T-cell (primary cell): ENCODE measurements around the gene CELSR2. TPM values are rescaled to one million over a fixed set of nuclear protein-coding genes. Genes with fewer than 3 reads are reported as not detected.
A peak's percentile ranks its signal among the peaks of the same experiment; 100 is the strongest.

Experiments used
- ATAC-seq, 4 experiments: fragments of 200-7000 bp in 3 of 4; fragments of 150-1000 bp in 1 of 4; cut with Tn5 transposase; replicated peaks in 1 of 4; 1 replicate in 3 of 4; 2 replicates in 1 of 4; pipeline ENCODE4 v1.10.0; 2021; ENCODE audit warnings: moderate library complexity in 3 of 4, mild to moderate bottlenecking in 2 of 4, moderate number of reproducible peaks in 1 of 4
- CTCF ChIA-PET, 2 donors: fragments of 300-600 bp; sonication (Branson Sonifier 250); formaldehyde crosslinking; loops; one replicate each; lab custom pipeline; 2022; ENCODE audit warnings: antibody characterized with exemption in 2 of 2; lab: Charles Lee
- POLR2A ChIA-PET, 2 donors: fragments of 300-600 bp; sonication (Branson Sonifier 250); formaldehyde crosslinking; loops; one replicate each; lab custom pipeline; 2022; ENCODE audit warnings: antibody characterized with exemption in 2 of 2; lab: Charles Lee
- DNase-seq, 35 experiments: peaks; one replicate each; pipeline versions ENCODE4 v3.0.0 to v3.0.0-alpha.2; 2013 to 2023
- H3K27ac ChIP-seq: one replicate; pipeline ENCODE4 v1.5.1; 2013; ENCODE audit warnings: low read length
- H3K27me3 ChIP-seq, 2 experiments: replicated peaks in 1 of 2; 1 replicate in 1 of 2; 2 replicates in 1 of 2; pipeline versions ENCODE4 v1.6.1 to v1.7.0; 2013; ENCODE audit warnings: low read length in 1 of 2, mixed read lengths in 1 of 2; ENCODE audit not compliant: control insufficient read depth in 2 of 2, insufficient read depth in 2 of 2; ENCODE audit errors: extremely low read depth in 1 of 2
- H3K36me3 ChIP-seq, 2 donors: 1 replicate in 1 of 2; 2 replicates in 1 of 2; pipeline versions ENCODE4 v1.6.1 to v1.7.0; 2013; ENCODE audit warnings: low read length in 1 of 2; ENCODE audit not compliant: control insufficient read depth in 2 of 2, insufficient read depth in 1 of 2; ENCODE audit errors: extremely low read depth in 1 of 2
- H3K4me1 ChIP-seq, 2 experiments: 1 replicate in 1 of 2; 2 replicates in 1 of 2; pipeline versions ENCODE4 v1.6.1 to v1.7.0; 2013; ENCODE audit warnings: low read length in 2 of 2, mixed read lengths in 1 of 2; ENCODE audit not compliant: insufficient read depth in 2 of 2, control insufficient read depth in 1 of 2; ENCODE audit errors: extremely low read depth in 1 of 2
- H3K4me3 ChIP-seq, 2 donors: 1 replicate in 1 of 2; 2 replicates in 1 of 2; pipeline versions ENCODE4 v1.5.1 to v1.7.0; 2013; ENCODE audit warnings: mild to moderate bottlenecking in 2 of 2, low read length in 1 of 2, moderate library complexity in 1 of 2; ENCODE audit not compliant: control insufficient read depth in 1 of 2; ENCODE audit errors: extremely low read depth in 1 of 2
- H3K9me3 ChIP-seq: 2 replicates; pipeline ENCODE4 v1.7.0; 2013
- H3K27ac Mint-ChIP-seq, 2 donors: one replicate each; pipeline ENCODE4 v1.8.0; 2020 to 2021; ENCODE audit warnings: mild to moderate bottlenecking in 2 of 2, mixed read lengths in 2 of 2
- H3K27me3 Mint-ChIP-seq, 2 donors: one replicate each; pipeline ENCODE4 v1.8.0; 2021 to 2022; ENCODE audit warnings: mixed read lengths in 2 of 2
- H3K36me3 Mint-ChIP-seq: one replicate; pipeline ENCODE4 v1.8.0; 2021; ENCODE audit warnings: mixed read lengths
- H3K4me1 Mint-ChIP-seq, 3 donors: one replicate each; pipeline ENCODE4 v1.8.0; 2020 to 2022; ENCODE audit warnings: mixed read lengths in 3 of 3, mild to moderate bottlenecking in 1 of 3
- H3K4me3 Mint-ChIP-seq, 3 donors: one replicate each; pipeline ENCODE4 v1.8.0; 2020 to 2022; ENCODE audit warnings: mild to moderate bottlenecking in 3 of 3, mixed read lengths in 3 of 3, moderate library complexity in 3 of 3
- H3K9me3 Mint-ChIP-seq, 3 donors: one replicate each; pipeline ENCODE4 v1.8.0; 2020 to 2022; ENCODE audit warnings: mixed read lengths in 3 of 3
- WGBS: methylation state at CpG from one replicate; pipeline ENCODE4 v1.1.5; 2013; ENCODE audit warnings: missing lambda C conversion rate; ENCODE audit not compliant: insufficient coverage; 5-methylcytosine and 5-hydroxymethylcytosine counted together
- total RNA-seq, 35 experiments: library from RNA in 6 of 35; stranded (reverse) in 6 of 35; fragments of 120-200 nt in 1 of 35; gene quantifications; one replicate each; pipeline versions ENCODE4 v1.2.1 to v1.2.4 and lab custom pipeline; 2013 to 2026

The CELSR2 gene
- total RNA-seq (1 to 10 TPM; 4.1 to 5.3 (median 4.7) TPM), total RNA-seq (lab: John Stamatoyannopoulos, UW) (1.6 to 15.8 (median 10.9) reads per million in 29 experiments)
- total RNA-seq (2013), result 2.7 TPM

GRCh38 chr1:109248797-109249629, at the start of gene CELSR2:
Gene CELSR2 (plus strand): TSS chr1:109249539. CDS start chr1:109250080, 541 bp downstream.
- no peak within 1 kb of the TSS for H3K27ac Mint-ChIP-seq
- peak in 34 of 35 experiments; percentile 24 to 79 (median 51) for DNase-seq
- H3K4me1 ChIP-seq, result peaks cover 0 to 33% of the 10 kb centered on the region in 2 experiments
- 5% methylated on average over 43 of the region's 49 CpGs for WGBS
- H3K36me3 Mint-ChIP-seq, result no peaks in the 10 kb centered on the region
- H3K27me3 Mint-ChIP-seq, result peaks cover 6 to 7% of the 10 kb centered on the region in 2 donors
- peak within 1 kb of the TSS; percentile 42 to 60 for H3K4me3 ChIP-seq
- no peaks in the 10 kb centered on the region for H3K36me3 ChIP-seq
- peak; percentile 93 to 98 (median 94) for ATAC-seq
- ChIA-PET CTCF (no interaction called here), POLR2A (interaction anchor here in 1 of 2 donors (0.6 kb wide), 1 partner anchor 233 kb away, joined by 9 read pairs; no protein-coding TSS in a partner anchor)
- no peaks in the 10 kb centered on the region for H3K9me3 Mint-ChIP-seq
- peaks cover 0 to 45% of the 10 kb centered on the region in 2 experiments for H3K27me3 ChIP-seq
- peak within 1 kb of the TSS; percentile 62 to 74 (median 67) for H3K4me3 Mint-ChIP-seq
- H3K4me1 Mint-ChIP-seq, result peaks cover 4 to 17% (median 5%) of the 10 kb centered on the region in 3 donors
- H3K9me3 ChIP-seq, result no peaks in the 10 kb centered on the region
- H3K27ac ChIP-seq, result no peak within 1 kb of the TSS

- H3K4me3 Mint-ChIP-seq, result peak overlapping the region in 1 of 3 donors; percentile 24
- WGBS, result 52% methylated on average over 7 of the region's 10 CpGs
These were observed 49.6 kb upstream of the CELSR2 start for GRCh38 chr1:109199710-109200109.

GRCh38 chr1:109201123-109201703, 48.1 kb upstream of the CELSR2 start:
- no peak overlapping the region for H3K27ac Mint-ChIP-seq
- CTCF ChIA-PET, result interaction anchor here in 1 of 2 donors (0.5 to 0.9 kb wide), 2 partner anchors 197 to 332 kb away, joined by 3 to 4 read pairs; no protein-coding TSS in a partner anchor
- 86% methylated on average over 1 of the region's 2 CpGs for WGBS
- ATAC-seq (no peak), DNase-seq (peak in 4 of 35 experiments; percentile 10 to 33 (median 14))
- no peaks in the 10 kb centered on the region for H3K27me3 Mint-ChIP-seq
- peaks cover 14% of the 10 kb centered on the region for H3K36me3 Mint-ChIP-seq
- POLR2A ChIA-PET, result no interaction called here
- Histone ChIP-seq H3K27ac (no peak overlapping the region), H3K36me3 (no peaks in the 10 kb centered on the region), H3K4me1 (peaks cover 3 to 11% of the 10 kb centered on the region in 2 experiments), H3K4me3 (no peak overlapping the region), H3K9me3 (no peaks in the 10 kb centered on the region), H3K27me3 (no peaks in the 10 kb centered on the region)
- no peaks in the 10 kb centered on the region for H3K9me3 Mint-ChIP-seq
- peaks cover 11 to 12% (median 12%) of the 10 kb centered on the region in 3 donors for H3K4me1 Mint-ChIP-seq
- no peak overlapping the region for H3K4me3 Mint-ChIP-seq

More at GRCh38 chr1:109199710-109200109, 49.6 kb upstream of the CELSR2 start:
- DNase-seq, result peak in 5 of 35 experiments; percentile 13 to 26 (median 20)
- H3K27ac ChIP-seq, result no peak overlapping the region
- H3K4me1 ChIP-seq, result peaks cover 3 to 11% of the 10 kb centered on the region in 2 experiments
- H3K27me3 ChIP-seq, result no peaks in the 10 kb centered on the region
- no peaks in the 10 kb centered on the region for H3K9me3 ChIP-seq
- peak overlapping the region; percentile 39 to 60 for H3K27ac Mint-ChIP-seq
- H3K27me3 Mint-ChIP-seq, result no peaks in the 10 kb centered on the region
- no peaks in the 10 kb centered on the region for H3K36me3 ChIP-seq
- CTCF ChIA-PET, result interaction anchor here in 1 of 2 donors (1.4 to 1.6 kb wide), 2 partner anchors 14 to 199 kb away, joined by 3 read pairs; partner anchors contain the start of gene SARS1
- H3K9me3 Mint-ChIP-seq, result no peaks in the 10 kb centered on the region
- H3K4me3 ChIP-seq, result no peak overlapping the region
- peaks cover 11 to 12% (median 12%) of the 10 kb centered on the region in 3 donors for H3K4me1 Mint-ChIP-seq
- peaks cover 15% of the 10 kb centered on the region for H3K36me3 Mint-ChIP-seq
- ATAC-seq, result peak; percentile 62 to 78 (median 70)
- POLR2A ChIA-PET, result no interaction called here

GRCh38 chr1:109204484-109204883, 44.9 kb upstream of the CELSR2 start:
- H3K27me3 ChIP-seq, result no peaks in the 10 kb centered on the region
- Mint-ChIP-seq H3K36me3 (peaks cover 3% of the 10 kb centered on the region), H3K27ac (no peak overlapping the region), H3K4me1 (peaks cover 5 to 6% (median 6%) of the 10 kb centered on the region in 3 donors), H3K4me3 (no peak overlapping the region), H3K27me3 (no peaks in the 10 kb centered on the region), H3K9me3 (no peaks in the 10 kb centered on the region)
- no peaks in the 10 kb centered on the region for H3K36me3 ChIP-seq
- POLR2A ChIA-PET, result no interaction called here
- H3K4me3 ChIP-seq, result no peak overlapping the region
- no peak for DNase-seq
- peaks cover 1 to 6% of the 10 kb centered on the region in 2 experiments for H3K4me1 ChIP-seq
- CTCF ChIA-PET, result no interaction called here
- no peak overlapping the region for H3K27ac ChIP-seq
- no peaks in the 10 kb centered on the region for H3K9me3 ChIP-seq
- 83% methylated on average over 3 of the region's 5 CpGs for WGBS
- ATAC-seq, result no peak

GRCh38 chr1:109206339-109206738, 43.0 kb upstream of the CELSR2 start:
- H3K4me3 Mint-ChIP-seq, result no peak overlapping the region
- H3K27me3 Mint-ChIP-seq, result no peaks in the 10 kb centered on the region
- H3K27me3 ChIP-seq, result no peaks in the 10 kb centered on the region
- H3K36me3 Mint-ChIP-seq, result no peaks in the 10 kb centered on the region
- no peak overlapping the region for H3K27ac Mint-ChIP-seq
- H3K4me3 ChIP-seq, result no peak overlapping the region
- H3K9me3 ChIP-seq, result no peaks in the 10 kb centered on the region
- CTCF ChIA-PET, result interaction anchor here (0.7 to 1.0 kb wide), 3 partner anchors 12 to 324 kb away, joined by 3 to 6 read pairs (median 5); no protein-coding TSS in a partner anchor
- H3K9me3 Mint-ChIP-seq, result no peaks in the 10 kb centered on the region
- H3K36me3 ChIP-seq, result no peaks in the 10 kb centered on the region
- no peaks in the 10 kb centered on the region for H3K4me1 ChIP-seq
- ATAC-seq (no peak), DNase-seq (no peak)
- POLR2A ChIA-PET, result interaction anchor here in 1 of 2 donors (0.5 to 0.7 kb wide), 2 partner anchors 92 to 95 kb away, joined by 4 to 5 read pairs; no protein-coding TSS in a partner anchor
- no peaks in the 10 kb centered on the region for H3K4me1 Mint-ChIP-seq
- H3K27ac ChIP-seq, result no peak overlapping the region
- WGBS, result no CpG with 5 or more reads among the region's 2 CpGs
